Measurements from ENCODE around the gene ATP9B.

DNA sequence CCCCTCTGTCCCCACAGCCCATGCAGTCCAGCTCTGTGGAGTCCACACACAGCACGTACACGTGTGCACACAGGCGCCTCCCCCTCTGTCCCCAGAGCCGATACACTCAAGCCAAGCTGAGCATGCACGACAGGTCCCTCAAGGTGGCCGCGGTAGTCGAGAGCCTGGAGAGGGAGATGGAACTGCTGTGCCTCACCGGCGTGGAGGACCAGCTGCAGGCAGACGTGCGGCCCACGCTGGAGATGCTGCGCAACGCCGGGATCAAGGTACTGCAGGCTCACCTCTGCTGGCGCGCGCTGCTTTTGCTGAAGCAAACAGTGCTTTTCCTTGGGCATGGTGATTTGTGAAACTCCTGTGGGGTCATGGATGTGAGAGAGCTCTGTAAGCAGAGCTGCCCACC lies 268.0 kb downstream of the ATP9B start:
- TF ChIP-seq, protein P1, sequence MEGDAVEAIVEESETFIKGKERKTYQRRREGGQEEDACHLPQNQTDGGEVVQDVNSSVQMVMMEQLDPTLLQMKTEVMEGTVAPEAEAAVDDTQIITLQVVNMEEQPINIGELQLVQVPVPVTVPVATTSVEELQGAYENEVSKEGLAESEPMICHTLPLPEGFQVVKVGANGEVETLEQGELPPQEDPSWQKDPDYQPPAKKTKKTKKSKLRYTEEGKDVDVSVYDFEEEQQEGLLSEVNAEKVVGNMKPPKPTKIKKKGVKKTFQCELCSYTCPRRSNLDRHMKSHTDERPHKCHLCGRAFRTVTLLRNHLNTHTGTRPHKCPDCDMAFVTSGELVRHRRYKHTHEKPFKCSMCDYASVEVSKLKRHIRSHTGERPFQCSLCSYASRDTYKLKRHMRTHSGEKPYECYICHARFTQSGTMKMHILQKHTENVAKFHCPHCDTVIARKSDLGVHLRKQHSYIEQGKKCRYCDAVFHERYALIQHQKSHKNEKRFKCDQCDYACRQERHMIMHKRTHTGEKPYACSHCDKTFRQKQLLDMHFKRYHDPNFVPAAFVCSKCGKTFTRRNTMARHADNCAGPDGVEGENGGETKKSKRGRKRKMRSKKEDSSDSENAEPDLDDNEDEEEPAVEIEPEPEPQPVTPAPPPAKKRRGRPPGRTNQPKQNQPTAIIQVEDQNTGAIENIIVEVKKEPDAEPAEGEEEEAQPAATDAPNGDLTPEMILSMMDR (IDR thresholded peaks at IDR 0.05; ENCODE audit: low read depth, low read length): no peak
- no peak for TF ChIP-seq EZH2phosphoT487 (IDR thresholded peaks at IDR 0.05; ENCODE audit: low read depth)
